A673 (cell line): ENCODE measurements around the gene AFAP1. TPM values are rescaled to one million over a fixed set of nuclear protein-coding genes. Genes with fewer than 3 reads are reported as not detected.

Experiments used
- BruUV-seq: library from RNA; stranded (reverse); fragments of 400-500 nt; replicated peaks from 2 replicates; lab custom pipeline; 2021; lab: Mats Ljungman, UMichigan
- CTCF ChIA-PET: fragments of 300-600 bp; sonication (Branson Sonifier 250); formaldehyde crosslinking; loops from one replicate; lab custom pipeline; 2022; ENCODE audit warnings: antibody characterized with exemption; lab: Charles Lee
- POLR2A ChIA-PET: fragments of 300-600 bp; sonication (Branson Sonifier 250); formaldehyde crosslinking; loops from one replicate; lab custom pipeline; 2022; ENCODE audit warnings: antibody characterized with exemption; ENCODE audit not compliant: low non-redundant PET; lab: Charles Lee
- DNase-seq: peaks from one replicate; pipeline ENCODE4 v3.0.0-alpha.2; 2015; ENCODE audit warnings: low spot score
- H3K27ac ChIP-seq: fragments of 200-600 bp; sonication (generic); 2 replicates; pipeline ENCODE4 v1.5.1; 2016; ENCODE audit warnings: mixed run types, low read depth, mild to moderate bottlenecking, mixed read lengths, antibody characterized with exemption, low read length; ENCODE audit not compliant: poor library complexity, severe bottlenecking
- H3K27me3 ChIP-seq: fragments of 200-600 bp; sonication (generic); replicated peaks from 2 replicates; pipeline ENCODE4 v1.6.1; 2017; ENCODE audit warnings: mixed run types, low read depth, mild to moderate bottlenecking, mixed read lengths, antibody characterized with exemption, low read length; ENCODE audit not compliant: insufficient read depth, poor library complexity
- H3K36me3 ChIP-seq: fragments of 200-600 bp; sonication (generic); 2 replicates; pipeline ENCODE4 v1.6.1; 2016; ENCODE audit warnings: mixed run types, mild to moderate bottlenecking, mixed read lengths, antibody characterized with exemption, low read length; ENCODE audit not compliant: insufficient read depth, poor library complexity, severe bottlenecking
- H3K4me1 ChIP-seq: fragments of 200-600 bp; sonication (generic); 2 replicates; pipeline ENCODE4 v1.6.1; 2017; ENCODE audit warnings: mixed run types, mild to moderate bottlenecking, mixed read lengths, antibody characterized with exemption, low read length; ENCODE audit not compliant: insufficient read depth, poor library complexity, severe bottlenecking
- H3K4me3 ChIP-seq: fragments of 200-600 bp; sonication (generic); 2 replicates; pipeline ENCODE4 v1.5.1; 2016; ENCODE audit warnings: low read depth, mixed run types, mild to moderate bottlenecking, mixed read lengths, low read length; ENCODE audit not compliant: poor library complexity, severe bottlenecking
- H3K9me3 ChIP-seq: fragments of 200-600 bp; sonication (generic); 2 replicates; pipeline ENCODE4 v1.6.1; 2016; ENCODE audit warnings: mixed run types, low read depth, mild to moderate bottlenecking, mixed read lengths, antibody characterized with exemption, low read length; ENCODE audit not compliant: poor library complexity, severe bottlenecking
- EZH2 ChIP-seq: fragments of 200-600 bp; sonication (generic); IDR thresholded peaks from 2 replicates; pipeline ENCODE4 v1.6.1; 2017; ENCODE audit warnings: borderline replicate concordance, low read depth, mild to moderate bottlenecking, mixed read lengths, antibody characterized with exemption, low read length; ENCODE audit not compliant: poor library complexity, severe bottlenecking
- intact Hi-C: fragments of 100-400 bp; cut with micrococcal nuclease; formaldehyde crosslinking; loops from one replicate; pipeline ENCODE4 v1.10.0; 2022; ENCODE audit not compliant: unreplicated experiment
- total RNA-seq: library from RNA; stranded (reverse); gene quantifications from 2 replicates; pipeline ENCODE4 v1.2.3, GENCODE V29; 2021
- TF ChIP-seq, protein P1 (sequence below): fragments of 300-800, 200-600 bp; sonication (generic); conservative IDR thresholded peaks from 2 replicates; pipeline ENCODE4 v1.5.1; 2017; ENCODE audit warnings: low read depth, mild to moderate bottlenecking, antibody characterized with exemption, low read length, moderate library complexity, mixed read lengths

Gene AFAP1
- total RNA-seq, 1 experiment from 2014 or later, result 42.6 TPM

GRCh38 chr4:7929118-7929951, 10.3 kb downstream of the AFAP1 start:
- CTCF ChIA-PET, result interaction anchor here (0.6 kb wide), 1 partner anchor 59 kb away, joined by 3 read pairs; no protein-coding TSS in a partner anchor
- H3K27ac ChIP-seq, result no peak overlapping the region
- no peaks in the 10 kb centered on the region for H3K36me3 ChIP-seq
- H3K27me3 ChIP-seq, result no peaks in the 10 kb centered on the region
- BruUV-seq, result no TSS peak
- H3K9me3 ChIP-seq, result no peaks in the 10 kb centered on the region
- no peak overlapping the region for H3K4me3 ChIP-seq
- POLR2A ChIA-PET, result interaction anchor here (0.6 kb wide), 1 partner anchor 18 kb away, joined by 3 read pairs; no protein-coding TSS in a partner anchor
- DNase-seq, result no peak
- intact Hi-C loops, result no loop called here
- TF ChIP-seq, protein P1, sequence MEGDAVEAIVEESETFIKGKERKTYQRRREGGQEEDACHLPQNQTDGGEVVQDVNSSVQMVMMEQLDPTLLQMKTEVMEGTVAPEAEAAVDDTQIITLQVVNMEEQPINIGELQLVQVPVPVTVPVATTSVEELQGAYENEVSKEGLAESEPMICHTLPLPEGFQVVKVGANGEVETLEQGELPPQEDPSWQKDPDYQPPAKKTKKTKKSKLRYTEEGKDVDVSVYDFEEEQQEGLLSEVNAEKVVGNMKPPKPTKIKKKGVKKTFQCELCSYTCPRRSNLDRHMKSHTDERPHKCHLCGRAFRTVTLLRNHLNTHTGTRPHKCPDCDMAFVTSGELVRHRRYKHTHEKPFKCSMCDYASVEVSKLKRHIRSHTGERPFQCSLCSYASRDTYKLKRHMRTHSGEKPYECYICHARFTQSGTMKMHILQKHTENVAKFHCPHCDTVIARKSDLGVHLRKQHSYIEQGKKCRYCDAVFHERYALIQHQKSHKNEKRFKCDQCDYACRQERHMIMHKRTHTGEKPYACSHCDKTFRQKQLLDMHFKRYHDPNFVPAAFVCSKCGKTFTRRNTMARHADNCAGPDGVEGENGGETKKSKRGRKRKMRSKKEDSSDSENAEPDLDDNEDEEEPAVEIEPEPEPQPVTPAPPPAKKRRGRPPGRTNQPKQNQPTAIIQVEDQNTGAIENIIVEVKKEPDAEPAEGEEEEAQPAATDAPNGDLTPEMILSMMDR, result peak; percentile 47
- TF ChIP-seq EZH2, result no peak
- peaks cover 9% of the 10 kb centered on the region for H3K4me1 ChIP-seq

DNA sequence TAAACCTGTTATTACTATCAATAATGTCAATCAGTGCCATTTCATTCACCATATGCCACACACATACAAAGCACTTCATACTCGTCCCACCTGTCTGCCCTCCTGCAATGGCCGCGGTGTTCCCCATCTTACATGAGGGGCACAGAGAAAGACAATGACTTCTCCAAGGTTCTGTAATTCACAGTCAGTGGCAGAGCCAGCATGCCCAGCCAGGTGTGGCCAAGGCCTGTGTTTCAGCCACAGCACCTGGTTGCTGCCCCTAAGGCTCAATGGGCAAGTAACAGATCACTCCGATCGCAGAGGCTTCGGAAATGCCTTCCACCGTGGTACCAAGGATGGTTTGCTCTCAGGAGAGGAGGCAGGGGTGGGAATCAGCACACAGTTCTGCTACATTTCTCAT, 10.9 kb downstream of the AFAP1 start:
- Histone ChIP-seq H3K9me3 (no peaks in the 10 kb centered on the region), H3K36me3 (no peaks in the 10 kb centered on the region), H3K4me1 (peaks cover 9% of the 10 kb centered on the region), H3K4me3 (no peak overlapping the region), H3K27me3 (no peaks in the 10 kb centered on the region), H3K27ac (no peak overlapping the region)
- ChIA-PET POLR2A (no interaction called here), CTCF (no interaction called here)
- intact Hi-C loops, result no loop called here
- no TSS peak for BruUV-seq
- DNase-seq, result no peak
- TF ChIP-seq, protein P1, result no peak
- no peak for TF ChIP-seq EZH2

GRCh38 chr4:7926822-7927221, 12.8 kb downstream of the AFAP1 start:
- BruUV-seq, result no TSS peak
- TF ChIP-seq, protein P1, result no peak
- no peak for TF ChIP-seq EZH2
- H3K4me3 ChIP-seq, result no peak overlapping the region
- H3K27me3 ChIP-seq, result no peaks in the 10 kb centered on the region
- CTCF ChIA-PET, result no interaction called here
- POLR2A ChIA-PET, result no interaction called here
- intact Hi-C loops, result no loop called here
- H3K9me3 ChIP-seq, result no peaks in the 10 kb centered on the region
- H3K27ac ChIP-seq, result no peak overlapping the region
- peaks cover 9% of the 10 kb centered on the region for H3K4me1 ChIP-seq
- H3K36me3 ChIP-seq, result no peaks in the 10 kb centered on the region
- no peak for DNase-seq
